A549 (cell line): ENCODE data around the gene SH2B3. TPM values are rescaled to one million over a fixed set of nuclear protein-coding genes. Genes with fewer than 3 reads are reported as not detected.

Source experiments
- ATAC-seq, 2 experiments: fragments of 200-7000 bp in 1 of 2; fragments of >200 bp in 1 of 2; cut with Nextera tagmentation in 1 of 2; cut with Tn5 transposase in 1 of 2; 3 replicates each; pipeline versions ENCODE4 v1.8.0 to v1.9.1; 2018 to 2020; ENCODE audit warnings: mild to moderate bottlenecking in 1 of 2, moderate library complexity in 1 of 2
- CTCF ChIA-PET: fragments of 300-600 bp; sonication (Branson Sonifier 250); formaldehyde crosslinking; extraction: SDS; loops from one replicate; lab custom pipeline; 2021; ENCODE audit warnings: antibody characterized with exemption, inconsistent platforms; lab: Yijun Ruan, JAX
- POLR2A ChIA-PET: fragments of 350-600 bp; formaldehyde crosslinking; extraction: SDS; loops from one replicate; lab custom pipeline; 2021; ENCODE audit warnings: antibody characterized with exemption, inconsistent platforms; lab: Yijun Ruan, JAX
- DNase-seq, 2 experiments: peaks; one replicate each; pipeline versions ENCODE4 v3.0.0 to v3.0.0-alpha.2; 2011 to 2016; ENCODE audit warnings: low read depth in 1 of 2, low spot score in 1 of 2
- FAIRE-seq: peaks from 2 replicates; lab custom pipeline; 2011; peaks lifted over from hg19 to GRCh38; lab: Jason Lieb, UNC
- H3K27ac ChIP-seq, 2 experiments: fragments of >200 bp; sonication (Bioruptor Twin); formaldehyde crosslinking; 3 replicates each; pipeline ENCODE4 v1.5.1; 2016 to 2017
- H3K4me1 ChIP-seq: fragments of >200 bp; sonication (Bioruptor Twin); formaldehyde crosslinking; 3 replicates; pipeline ENCODE4 v1.6.1; 2016
- H3K4me2 ChIP-seq: fragments of >200 bp; sonication (Bioruptor Twin); formaldehyde crosslinking; 3 replicates; pipeline ENCODE4 v1.6.1; 2016
- H3K4me3 ChIP-seq: fragments of >200 bp; sonication (Bioruptor Twin); formaldehyde crosslinking; 3 replicates; pipeline ENCODE4 v1.5.1; 2016
- H3K9me3 ChIP-seq: fragments of >200 bp; sonication (Bioruptor Twin); formaldehyde crosslinking; 3 replicates; pipeline ENCODE4 v1.6.1; 2016
- BHLHE40 ChIP-seq: IDR thresholded peaks from 2 replicates; pipeline ENCODE4 v1.6.1; 2012; ENCODE audit warnings: low read depth, low read length, inconsistent platforms
- CBX8 ChIP-seq: fragments of 200-600 bp; sonication (generic); IDR thresholded peaks from 2 replicates; pipeline ENCODE4 v1.6.1; 2016
- CHD4 ChIP-seq: fragments of 200-600 bp; sonication (generic); IDR thresholded peaks from 2 replicates; pipeline ENCODE4 v1.6.1; 2016; ENCODE audit warnings: antibody characterized with exemption, mild to moderate bottlenecking, borderline replicate concordance
- EHF ChIP-seq: fragments of 250-450 bp; sonication (Bioruptor Pico); IDR thresholded peaks from 2 replicates; pipeline ENCODE4 v1.5.0; 2020; ENCODE audit warnings: mild to moderate bottlenecking
- ELK1 ChIP-seq: fragments of 150-350 bp; IDR thresholded peaks from 2 replicates; pipeline ENCODE4 v1.6.1; 2014; ENCODE audit warnings: low read depth, mild to moderate bottlenecking, low read length
- FOSB ChIP-seq: fragments of 250-450 bp; sonication (Bioruptor Pico); IDR thresholded peaks from 2 replicates; pipeline ENCODE4 v1.5.0; 2020; ENCODE audit warnings: mild to moderate bottlenecking, moderate library complexity
- GATA3 ChIP-seq: IDR thresholded peaks from 2 replicates; pipeline ENCODE4 v1.6.1; 2012; ENCODE audit warnings: borderline replicate concordance
- HES2 ChIP-seq: fragments of >200 bp; sonication (Bioruptor Twin); formaldehyde crosslinking; IDR thresholded peaks from 2 replicates; pipeline ENCODE4 v1.6.1; 2016
- HOXB5 ChIP-seq: fragments of 250-450 bp; sonication (Bioruptor Pico); IDR thresholded peaks from 2 replicates; pipeline ENCODE4 v1.5.0; 2020; ENCODE audit warnings: mild to moderate bottlenecking, moderate library complexity
- JUN ChIP-seq, 2 experiments: fragments of >200 bp; sonication (Bioruptor Twin); formaldehyde crosslinking; IDR thresholded peaks; 2 replicates in 1 of 2; 3 replicates in 1 of 2; pipeline ENCODE4 v1.6.1; 2016 to 2017
- JUNB ChIP-seq: fragments of >200 bp; sonication (Bioruptor Twin); formaldehyde crosslinking; IDR thresholded peaks from 2 replicates; pipeline ENCODE4 v1.6.1; 2016
- KDM5A ChIP-seq: fragments of 200-600 bp; sonication (generic); IDR thresholded peaks from 2 replicates; pipeline ENCODE4 v1.6.1; 2016; ENCODE audit warnings: antibody characterized with exemption, mild to moderate bottlenecking
- MAFK ChIP-seq: fragments of 450-650 bp; IDR thresholded peaks from 2 replicates; pipeline ENCODE4 v1.6.1; 2014; ENCODE audit not compliant: partially characterized antibody
- MAZ ChIP-seq: fragments of 150-350 bp; IDR thresholded peaks from 2 replicates; pipeline ENCODE4 v1.6.1; 2014; ENCODE audit warnings: antibody characterized with exemption, low read depth, low read length, borderline replicate concordance
- MYC ChIP-seq: IDR thresholded peaks from 2 replicates; pipeline ENCODE4 v1.6.1; 2012; ENCODE audit warnings: mild to moderate bottlenecking, inconsistent platforms, low read length, improper control_type of control experiment, borderline replicate concordance
- NPAS2 ChIP-seq: fragments of 250-450 bp; sonication (Bioruptor Pico); IDR thresholded peaks from 2 replicates; pipeline ENCODE4 v1.8.0; 2022; ENCODE audit warnings: mild to moderate bottlenecking, moderate library complexity, borderline replicate concordance
- NR3C1 ChIP-seq: fragments of >200 bp; sonication (Bioruptor Twin); formaldehyde crosslinking; IDR thresholded peaks from 3 replicates; pipeline ENCODE4 v1.6.1; 2017
- RAD21 ChIP-seq, 2 experiments: fragments of >200 bp in 1 of 2; sonication (Bioruptor Twin) in 1 of 2; formaldehyde crosslinking in 1 of 2; IDR thresholded peaks in 1 of 2; conservative IDR thresholded peaks in 1 of 2; 2 replicates in 1 of 2; 3 replicates in 1 of 2; pipeline ENCODE4 v1.6.1; 2012 to 2018; ENCODE audit warnings: inconsistent platforms in 1 of 2
- REST ChIP-seq: fragments of 200-600 bp; sonication (generic); IDR thresholded peaks from 2 replicates; pipeline ENCODE4 v1.6.1; 2016; ENCODE audit warnings: antibody characterized with exemption, mild to moderate bottlenecking, moderate library complexity
- SREBF2 ChIP-seq: fragments of 450-650 bp; IDR thresholded peaks from 2 replicates; pipeline ENCODE4 v1.6.1; 2014; ENCODE audit warnings: mild to moderate bottlenecking, moderate library complexity
- TFCP2L1 ChIP-seq: fragments of 250-450 bp; sonication (Bioruptor Pico); IDR thresholded peaks from 2 replicates; pipeline ENCODE4 v1.5.0; 2021; ENCODE audit warnings: mild to moderate bottlenecking
- TP53 ChIP-seq: fragments of 250-450 bp; sonication (Bioruptor Pico); IDR thresholded peaks from 2 replicates; pipeline ENCODE4 v1.5.0; 2021; ENCODE audit warnings: mild to moderate bottlenecking, moderate library complexity
- USF2 ChIP-seq: fragments of 450-650 bp; IDR thresholded peaks from 2 replicates; pipeline ENCODE4 v1.6.1; 2014; ENCODE audit warnings: antibody characterized with exemption
- ZSCAN20 ChIP-seq: fragments of 250-450 bp; sonication (Bioruptor Pico); IDR thresholded peaks from 2 replicates; pipeline ENCODE4 v1.8.0; 2022; ENCODE audit warnings: mild to moderate bottlenecking, moderate library complexity
- WGBS: methylation state at CpG from one replicate; pipeline ENCODE4 v1.1.6; 2017; ENCODE audit errors: missing lambda C conversion rate; 5-methylcytosine and 5-hydroxymethylcytosine counted together
- polyA plus RNA-seq, 4 experiments: library from polyadenylated mRNA; depleted of rRNA in 3 of 4; stranded (reverse); fragments of >200 nt; fragmentation: RNase III in 1 of 4; extraction: RNeasy Plus Mini Kit Qiagen cat#74134 plus additional on column Dnase treatment in 1 of 4; gene quantifications; 2 replicates in 3 of 4; 3 replicates in 1 of 4; pipeline ENCODE4 v1.2.3, GENCODE V29; 2011 to 2017

Gene SH2B3
- polyA plus RNA-seq, 2 of the 4 experiments (the other 2 are of a cell fraction) = 2.3 to 2.5 TPM

GRCh38 chr12:111428081-111428727 is 22.5 kb downstream of the SH2B3 start:
- CTCF ChIA-PET = interaction anchor here (1.0 to 3.5 kb wide), 7 partner anchors 10 to 31 kb away, joined by 3 to 24 read pairs (median 3); no protein-coding TSS in a partner anchor
- ATAC-seq = no peak

GRCh38 chr12:111428728-111429175 is 23.0 kb downstream of the SH2B3 start:
- WGBS = 75% methylated on average over 15 of the region's 21 CpGs
- CTCF ChIA-PET = interaction anchor here (1.0 to 3.3 kb wide), 4 partner anchors 15 to 32 kb away, joined by 3 to 8 read pairs (median 6); no protein-coding TSS in a partner anchor
- Histone ChIP-seq H3K9me3 (no peaks in the 10 kb centered on the region), H3K4me2 (no peak overlapping the region), H3K27ac (no peak overlapping the region), H3K4me1 (peaks cover 22% of the 10 kb centered on the region), H3K4me3 (no peak overlapping the region)
- TF ChIP-seq MAZ = no peak
- no peak for TF ChIP-seq FOSB (CRISPR knock-in tag)
- TF ChIP-seq RAD21 (conservative IDR thresholded peaks at IDR 0.05 in 1 of 2, IDR thresholded peaks at IDR 0.05 in 1 of 2) = no peak
- TF ChIP-seq TP53 = no peak
- TF ChIP-seq BHLHE40 = no peak
- TF ChIP-seq JUNB = no peak
- no peak for TF ChIP-seq EHF (CRISPR knock-in tag)
- no peak for TF ChIP-seq HES2
- no peak for TF ChIP-seq CBX8
- TF ChIP-seq HOXB5 (CRISPR knock-in tag) = no peak
- ATAC-seq (no peak), DNase-seq (no peak), FAIRE-seq (no peak)
- POLR2A ChIA-PET = no interaction called here

More at GRCh38 chr12:111428081-111428727, 22.5 kb downstream of the SH2B3 start:
- H3K9me3 ChIP-seq = no peaks in the 10 kb centered on the region
- no peak overlapping the region for H3K27ac ChIP-seq
- WGBS = 85% methylated on average over 8 of the region's 9 CpGs
- H3K4me1 ChIP-seq = peaks cover 22% of the 10 kb centered on the region
- TF ChIP-seq NR3C1 = no peak
- TF ChIP-seq REST = no peak
- no peak for TF ChIP-seq CHD4
- TF ChIP-seq CBX8 = no peak
- TF ChIP-seq TFCP2L1 = no peak
- TF ChIP-seq NPAS2 (CRISPR knock-in tag) = no peak
- no peak for TF ChIP-seq SREBF2
- no peak for TF ChIP-seq MAFK
- no peak for TF ChIP-seq MAZ
- no peak for TF ChIP-seq ZSCAN20 (CRISPR knock-in tag)
- no peak for TF ChIP-seq KDM5A
- no peak for TF ChIP-seq MYC
- no peak for TF ChIP-seq GATA3
- no peak for TF ChIP-seq JUN (IDR thresholded peaks at IDR 0.05)
- no peak for TF ChIP-seq ELK1
- TF ChIP-seq USF2 = no peak
- TF ChIP-seq FOSB (CRISPR knock-in tag) = no peak
- POLR2A ChIA-PET = no interaction called here
- no peak for DNase-seq
- FAIRE-seq = no peak
- no peak overlapping the region for H3K4me2 ChIP-seq
- no peak overlapping the region for H3K4me3 ChIP-seq
